ENCODE data around the gene APOL3. TPM values are rescaled to one million over a fixed set of nuclear protein-coding genes. Genes with fewer than 3 reads are reported as not detected.
"Not testable (repeated sequence)": the region's sequence is repeated elsewhere in the genome, so short reads cannot be mapped to it uniquely, and the experiment has no call there.

APOL3 gene
- total and polyA plus RNA-seq, 7 experiments from 2014 or later: 56.9 to 212 (median 123) TPM

DNA sequence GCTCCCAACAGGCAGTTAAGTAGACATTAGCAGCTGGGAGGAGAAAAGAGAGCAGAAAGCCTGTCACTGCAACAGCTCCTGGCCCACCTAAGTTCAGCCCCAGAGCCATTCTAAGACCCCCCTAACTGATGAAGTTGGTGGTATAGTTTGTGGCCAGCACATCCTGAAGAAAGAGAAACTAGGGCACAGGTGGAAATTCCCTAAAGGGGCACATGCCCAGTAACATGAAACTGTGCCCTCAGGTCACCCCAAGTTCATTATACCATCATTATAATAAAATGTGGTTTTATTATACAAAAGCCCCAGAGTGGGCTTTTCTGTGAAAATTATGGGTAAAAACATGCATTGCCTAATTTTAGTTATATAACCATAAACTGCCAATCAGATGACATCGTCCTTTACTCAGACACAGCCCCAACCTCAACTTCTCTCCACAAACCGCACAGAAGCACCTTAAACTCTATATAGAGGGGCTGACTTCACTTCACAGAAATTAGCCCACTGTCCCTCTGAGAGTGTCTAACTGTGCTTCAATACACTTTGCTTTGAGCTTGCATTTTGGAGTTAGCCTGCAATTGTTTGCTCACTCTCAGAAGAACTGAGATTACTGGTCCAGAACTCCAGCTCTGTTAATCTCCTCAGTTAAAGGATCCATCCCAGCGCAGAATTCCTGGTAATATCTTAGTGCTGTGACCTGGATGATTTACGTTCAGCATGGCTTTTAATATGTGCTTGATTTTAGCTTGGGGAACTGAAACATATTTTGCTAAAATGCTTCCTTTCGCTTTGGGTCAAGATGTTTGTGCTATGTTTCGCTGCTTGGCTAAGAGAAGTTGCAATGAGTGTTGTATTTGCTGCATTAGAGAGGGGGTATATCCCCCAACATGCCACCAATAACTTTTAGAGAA lies 1.8 kb upstream of the APOL3 start:
- ChIA-PET POLR2A (interaction anchor here (1.2 to 2.6 kb wide), 4 partner anchors 10 to 366 kb away, joined by 3 to 12 read pairs (median 4); partner anchors contain the start of gene EIF3D), CTCF (interaction anchor here (0.6 to 6.7 kb wide), 3 partner anchors 12 to 18 kb away, joined by 3 to 71 read pairs (median 7); no protein-coding TSS in a partner anchor)
- no peaks in the 10 kb centered on the region for H3K36me3 ChIP-seq (ENCODE audit: control insufficient read depth in 2 of 3, insufficient read depth in 3 of 3, low read length in 3 of 3)
- Mint-ChIP-seq H3K27ac (peak overlapping the region; percentile 95 to 99 (median 98)), H3K27me3 (no peaks in the 10 kb centered on the region), H3K36me3 (peaks cover 3 to 29% (median 6%) of the 10 kb centered on the region in 5 donors), H3K4me1 (peaks cover 46 to 97% (median 83%) of the 10 kb centered on the region in 7 donors), H3K9me3 (peaks cover 0 to 4% (median 0%) of the 10 kb centered on the region in 11 donors), H3K4me3 (peak overlapping the region in 9 of 10 donors; percentile 3 to 99 (median 96))
- peaks cover 40 to 52% of the 10 kb centered on the region in 2 donors for H3K4me1 ChIP-seq (ENCODE audit: control insufficient read depth in 2 of 2, insufficient read depth in 2 of 2, low read length in 2 of 2)
- H3K4me3 ChIP-seq (ENCODE audit: low read length): peak overlapping the region; percentile 8
- peak overlapping the region; percentile 96 for H3K27ac ChIP-seq (ENCODE audit: low read depth, low read length)
- intact Hi-C loops (cut with micrococcal nuclease): loop anchor here (10.0 kb wide), 1 partner anchor 322 kb away; the partner anchor contains the start of gene TXN2 (in 2 of the 2)
- DNase-seq (peak in 5 of 9 donors; percentile 22 to 59 (median 36)), ATAC-seq (peak; percentile 74)
- no peaks in the 10 kb centered on the region for H3K27me3 ChIP-seq (ENCODE audit: control insufficient read depth in 2 of 2, insufficient read depth in 2 of 2, low read length in 2 of 2)
- H3K9me3 ChIP-seq (ENCODE audit: control insufficient read depth in 2 of 3, low read length in 3 of 3): no peaks in the 10 kb centered on the region

DNA sequence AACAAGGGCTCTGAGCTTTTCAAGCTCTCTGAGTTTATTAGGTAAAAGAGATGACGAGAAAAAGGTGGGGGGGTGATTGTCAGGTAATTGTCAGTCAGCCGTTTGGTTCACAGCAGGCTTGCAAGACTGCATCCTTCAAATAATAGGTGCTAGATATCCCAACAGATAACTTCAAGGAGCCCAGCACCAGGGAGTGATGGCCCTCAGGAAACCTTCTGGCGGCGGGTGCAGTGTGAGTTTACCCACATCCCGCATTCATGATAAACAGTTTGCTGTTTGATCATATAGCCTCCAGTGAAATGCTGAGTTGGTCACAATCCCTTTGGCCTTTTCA lies 1.2 kb upstream of the APOL3 start:
- peak overlapping the region; percentile 96 for H3K27ac ChIP-seq (ENCODE audit: low read depth, low read length)
- peaks cover 36 to 53% of the 10 kb centered on the region in 2 donors for H3K4me1 ChIP-seq (ENCODE audit: control insufficient read depth in 2 of 2, insufficient read depth in 2 of 2, low read length in 2 of 2)
- not testable (repeated sequence) for H3K9me3 ChIP-seq (ENCODE audit: control insufficient read depth in 2 of 3, low read length in 3 of 3); H3K27me3 Mint-ChIP-seq; H3K9me3 Mint-ChIP-seq; H3K36me3 ChIP-seq (ENCODE audit: control insufficient read depth in 2 of 3, insufficient read depth in 3 of 3, low read length in 3 of 3); H3K27me3 ChIP-seq (ENCODE audit: control insufficient read depth in 2 of 2, insufficient read depth in 2 of 2, low read length in 2 of 2)
- intact Hi-C loops (cut with micrococcal nuclease): loop anchor here (2.0 to 10.0 kb wide), 2 partner anchors 77 to 323 kb away; partner anchors contain the start of genes TXN2 (in 2 of the 2) and APOL2 (in 1 of the 2)
- ChIA-PET POLR2A (interaction anchor here (1.2 to 1.4 kb wide), 5 partner anchors 12 to 367 kb away, joined by 3 to 6 read pairs (median 3); partner anchors contain the start of genes APOL2 and EIF3D), CTCF (interaction anchor here (1.5 to 6.7 kb wide), 2 partner anchors 12 to 19 kb away, joined by 7 to 71 read pairs; no protein-coding TSS in a partner anchor)
- Mint-ChIP-seq H3K27ac (peak overlapping the region; percentile 95 to 99 (median 98)), H3K4me1 (peaks cover 46 to 97% (median 83%) of the 10 kb centered on the region in 7 donors), H3K36me3 (peaks cover 6 to 35% (median 12%) of the 10 kb centered on the region in 5 donors), H3K4me3 (peak overlapping the region; percentile 89 to 99 (median 97))
- ATAC-seq (peak; percentile 32), DNase-seq (peak in 2 of 9 donors; percentile 25 to 32)
- H3K4me3 ChIP-seq (ENCODE audit: low read length): peak overlapping the region; percentile 82

DNA sequence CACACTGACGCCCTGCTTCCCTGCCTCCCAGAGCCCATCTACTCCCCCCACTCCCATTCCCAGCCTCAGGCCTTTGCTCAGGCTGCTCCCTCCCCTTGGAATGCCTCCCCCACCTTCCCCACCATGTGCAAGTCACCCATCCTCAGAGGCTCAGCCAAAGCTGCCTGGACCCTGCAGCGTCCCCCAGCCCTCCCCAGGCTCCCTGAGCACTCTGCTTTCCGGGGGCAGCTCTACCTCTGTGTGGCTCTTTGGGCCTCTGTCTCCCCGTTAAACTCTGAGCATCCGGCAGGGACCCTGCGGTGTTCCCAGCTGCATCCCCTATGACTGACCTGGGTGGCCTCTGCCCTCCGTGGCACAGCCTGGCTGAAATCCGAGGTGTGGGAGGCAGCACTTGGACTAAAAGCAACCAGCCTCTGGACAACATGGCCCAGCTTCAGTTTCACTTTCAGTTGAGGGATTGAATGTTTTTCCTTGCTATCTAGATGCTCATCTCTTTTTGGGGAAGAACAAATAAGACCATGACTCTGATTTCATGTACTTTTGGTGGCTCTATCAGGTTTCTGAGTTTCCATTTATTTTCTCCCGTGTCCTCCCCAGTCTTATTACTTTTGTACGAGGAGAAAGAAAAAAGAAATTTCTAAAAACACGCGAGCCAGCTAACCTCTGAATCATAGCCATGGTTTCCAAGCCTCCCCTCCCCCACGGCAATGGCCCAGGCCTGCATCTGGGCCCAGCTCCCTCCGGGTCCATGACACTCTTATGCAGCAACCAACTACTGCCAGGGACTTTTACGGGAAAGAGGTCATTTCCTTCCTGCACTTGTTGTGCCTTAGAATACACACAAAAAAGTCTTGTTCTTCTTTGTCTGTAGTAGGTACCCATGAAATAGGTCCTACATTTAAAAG lies 3.8 kb downstream of the APOL3 start:
- Histone ChIP-seq H3K27me3 (ENCODE audit: control insufficient read depth in 2 of 2, insufficient read depth in 2 of 2, low read length in 2 of 2) (no peaks in the 10 kb centered on the region), H3K4me1 (ENCODE audit: control insufficient read depth in 2 of 2, insufficient read depth in 2 of 2, low read length in 2 of 2) (peaks cover 63 to 73% of the 10 kb centered on the region in 2 donors), H3K27ac (ENCODE audit: low read depth, low read length) (peak overlapping the region; percentile 96), H3K9me3 (ENCODE audit: control insufficient read depth in 2 of 3, low read length in 3 of 3) (no peaks in the 10 kb centered on the region), H3K36me3 (ENCODE audit: control insufficient read depth in 2 of 3, insufficient read depth in 3 of 3, low read length in 3 of 3) (peaks cover 0 to 6% (median 3%) of the 10 kb centered on the region in 3 experiments), H3K4me3 (ENCODE audit: low read length) (peak overlapping the region; percentile 59)
- peak; percentile 84 for ATAC-seq
- peaks cover 0 to 6% (median 2%) of the 10 kb centered on the region in 11 donors for H3K9me3 Mint-ChIP-seq
- H3K27ac Mint-ChIP-seq: peak overlapping the region; percentile 94 to 99 (median 98)
- peaks cover 75 to 99% (median 86%) of the 10 kb centered on the region in 7 donors for H3K4me1 Mint-ChIP-seq
- DNase-seq: peak; percentile 43 to 77 (median 59)
- ChIA-PET POLR2A (interaction anchor here (0.5 to 1.1 kb wide), 5 partner anchors 9 to 202 kb away, joined by 3 to 4 read pairs (median 3); no protein-coding TSS in a partner anchor), CTCF (interaction anchor here (0.7 to 1.4 kb wide), 3 partner anchors 15 to 29 kb away, joined by 3 to 5 read pairs (median 3); no protein-coding TSS in a partner anchor)
- peaks cover 14 to 78% (median 30%) of the 10 kb centered on the region in 5 donors for H3K36me3 Mint-ChIP-seq
- intact Hi-C loops (cut with micrococcal nuclease): loop anchor here in 1 of 2 donors (2.0 kb wide), 1 partner anchor 82 kb away; the partner anchor contains the start of gene APOL2
- peak overlapping the region; percentile 89 to 98 (median 97) for H3K4me3 Mint-ChIP-seq
- no peaks in the 10 kb centered on the region for H3K27me3 Mint-ChIP-seq

DNA sequence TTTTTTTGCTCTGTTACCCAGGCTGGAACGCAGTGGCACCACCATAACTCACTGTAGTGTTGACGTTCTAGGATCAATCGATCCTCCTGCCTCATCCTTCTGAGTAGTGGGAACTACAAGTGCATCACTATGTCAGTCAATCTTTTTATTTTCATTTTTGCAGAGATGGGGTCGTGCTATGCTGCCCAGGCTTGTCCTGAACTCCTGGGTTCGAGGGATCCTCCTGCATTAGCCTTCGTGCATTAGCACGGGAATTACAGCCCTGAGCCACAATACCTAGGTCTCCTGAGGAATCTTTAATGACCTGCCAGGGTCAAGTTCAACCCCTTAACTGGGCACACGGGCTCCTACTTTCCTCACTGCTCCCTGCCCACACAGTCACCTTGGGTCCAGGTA lies 4.4 kb downstream of the APOL3 start:
- peaks cover 76 to 99% (median 86%) of the 10 kb centered on the region in 7 donors for H3K4me1 Mint-ChIP-seq
- ChIA-PET POLR2A (interaction anchor here (1.5 kb wide), 1 partner anchor 8 kb away, joined by 5 read pairs; no protein-coding TSS in a partner anchor), CTCF (interaction anchor here (0.7 to 1.4 kb wide), 2 partner anchors 14 to 24 kb away, joined by 3 to 5 read pairs; no protein-coding TSS in a partner anchor)
- H3K4me1 ChIP-seq (ENCODE audit: control insufficient read depth in 2 of 2, insufficient read depth in 2 of 2, low read length in 2 of 2): peaks cover 61 to 73% of the 10 kb centered on the region in 2 donors
- H3K36me3 ChIP-seq (ENCODE audit: control insufficient read depth in 2 of 3, insufficient read depth in 3 of 3, low read length in 3 of 3): peaks cover 0 to 6% (median 3%) of the 10 kb centered on the region in 3 experiments
- no peaks in the 10 kb centered on the region for H3K9me3 ChIP-seq (ENCODE audit: control insufficient read depth in 2 of 3, low read length in 3 of 3)
- peak overlapping the region; percentile 96 for H3K27ac ChIP-seq (ENCODE audit: low read depth, low read length)
- intact Hi-C loops (cut with micrococcal nuclease): loop anchor here in 1 of 2 donors (2.0 kb wide), 1 partner anchor 83 kb away; the partner anchor contains the start of gene APOL2
- H3K9me3 Mint-ChIP-seq: peaks cover 0 to 8% (median 3%) of the 10 kb centered on the region in 11 donors
- H3K27me3 Mint-ChIP-seq: no peaks in the 10 kb centered on the region
- ATAC-seq: no peak
- H3K36me3 Mint-ChIP-seq: peaks cover 16 to 84% (median 33%) of the 10 kb centered on the region in 5 donors
- no peak for DNase-seq
- peak overlapping the region; percentile 89 to 98 (median 97) for H3K4me3 Mint-ChIP-seq
- peak overlapping the region; percentile 59 for H3K4me3 ChIP-seq (ENCODE audit: low read length)
- H3K27ac Mint-ChIP-seq: peak overlapping the region; percentile 94 to 99 (median 98)
- H3K27me3 ChIP-seq (ENCODE audit: control insufficient read depth in 2 of 2, insufficient read depth in 2 of 2, low read length in 2 of 2): no peaks in the 10 kb centered on the region

DNA sequence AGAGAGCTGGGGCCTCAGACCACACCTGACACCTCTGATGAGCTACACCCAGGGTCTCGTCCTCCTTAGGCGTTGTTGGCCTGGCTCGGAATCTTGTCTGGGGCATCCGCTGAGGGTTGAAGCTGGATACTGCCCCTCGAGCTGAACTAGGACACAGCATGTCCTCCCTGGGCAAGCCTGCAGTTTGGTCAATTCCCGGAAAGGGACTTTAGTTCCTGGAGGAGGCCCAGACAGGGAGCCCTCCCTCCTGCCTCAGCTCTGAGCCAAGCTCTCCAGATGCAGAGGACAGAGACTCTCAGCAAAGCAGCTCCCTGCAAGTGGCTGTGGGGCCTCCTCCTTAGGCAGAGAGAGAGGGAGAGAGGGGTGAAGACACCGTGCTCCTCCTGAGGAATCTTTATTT lies 4.9 kb downstream of the APOL3 start:
- CTCF ChIA-PET: interaction anchor here (1.2 to 1.4 kb wide), 2 partner anchors 24 to 26 kb away, joined by 5 to 6 read pairs; no protein-coding TSS in a partner anchor
- Mint-ChIP-seq H3K27me3 (no peaks in the 10 kb centered on the region), H3K36me3 (peaks cover 16 to 87% (median 33%) of the 10 kb centered on the region in 5 donors), H3K9me3 (peaks cover 0 to 8% (median 3%) of the 10 kb centered on the region in 11 donors), H3K4me3 (peak overlapping the region; percentile 89 to 98 (median 97)), H3K4me1 (peaks cover 76 to 99% (median 86%) of the 10 kb centered on the region in 7 donors), H3K27ac (peak overlapping the region; percentile 62 to 99 (median 98))
- intact Hi-C loops (cut with micrococcal nuclease): loop anchor here in 1 of 2 donors (2.0 kb wide), 1 partner anchor 83 kb away; the partner anchor contains the start of gene APOL2
- peaks cover 0 to 6% (median 3%) of the 10 kb centered on the region in 3 experiments for H3K36me3 ChIP-seq (ENCODE audit: control insufficient read depth in 2 of 3, insufficient read depth in 3 of 3, low read length in 3 of 3)
- peaks cover 61 to 73% of the 10 kb centered on the region in 2 donors for H3K4me1 ChIP-seq (ENCODE audit: control insufficient read depth in 2 of 2, insufficient read depth in 2 of 2, low read length in 2 of 2)
- H3K27me3 ChIP-seq (ENCODE audit: control insufficient read depth in 2 of 2, insufficient read depth in 2 of 2, low read length in 2 of 2): no peaks in the 10 kb centered on the region
- peak overlapping the region; percentile 59 for H3K4me3 ChIP-seq (ENCODE audit: low read length)
- no peak for DNase-seq
- no peaks in the 10 kb centered on the region for H3K9me3 ChIP-seq (ENCODE audit: control insufficient read depth in 2 of 3, low read length in 3 of 3)
- no peak for ATAC-seq
- POLR2A ChIA-PET: interaction anchor here (1.0 to 1.5 kb wide), 2 partner anchors 8 to 10 kb away, joined by 3 to 5 read pairs; no protein-coding TSS in a partner anchor
- H3K27ac ChIP-seq (ENCODE audit: low read depth, low read length): peak overlapping the region; percentile 96

Measured in naive thymus-derived CD4-positive, alpha-beta T cell (primary cell).